Ascending aorta (tissue), 2 donors: ENCODE data around the gene MLXIP. TPM values are rescaled to one million over a fixed set of nuclear protein-coding genes. Genes with fewer than 3 reads are reported as not detected.

Source experiments
- DNase-seq, 2 donors: peaks; one replicate each; pipeline ENCODE4 v3.0.0-alpha.2; 2019; ENCODE audit warnings: low spot score in 2 of 2
- H3K27ac ChIP-seq, 2 donors: fragments of 200-600 bp; sonication (generic); one replicate each; pipeline ENCODE4 v1.5.1; 2016 to 2017; ENCODE audit warnings: mild to moderate bottlenecking in 1 of 2
- H3K27me3 ChIP-seq: fragments of 200-600 bp; sonication (generic); one replicate; pipeline ENCODE4 v1.5.1; 2017
- H3K36me3 ChIP-seq, 2 donors: fragments of 200-600 bp; sonication (generic); one replicate each; pipeline ENCODE4 v1.5.1; 2016
- H3K4me1 ChIP-seq, 2 donors: fragments of 200-600 bp; sonication (generic); one replicate each; pipeline ENCODE4 v1.5.1; 2016 to 2017; ENCODE audit warnings: mild to moderate bottlenecking in 1 of 2
- H3K4me3 ChIP-seq, 2 donors: fragments of 200-600 bp; sonication (generic); one replicate each; pipeline ENCODE4 v1.5.1; 2016 to 2017; ENCODE audit warnings: mild to moderate bottlenecking in 1 of 2
- H3K9me3 ChIP-seq, 2 donors: fragments of 200-600 bp; sonication (generic); one replicate each; pipeline ENCODE4 v1.5.1; 2016
- intact Hi-C: fragments of 100-400 bp; cut with DNase I; formaldehyde crosslinking; loops from one replicate; pipeline ENCODE4 v1.15.1; 2023
- total RNA-seq: library from RNA; depleted of rRNA; stranded (reverse); fragments of >200 nt; gene quantifications from one replicate; pipeline ENCODE4 v1.1.0, GENCODE V29; 2016
- TF ChIP-seq, protein P1 (sequence below), 3 experiments: fragments of 200-600 bp in 2 of 3; fragments of 450-650 bp in 1 of 3; sonication (generic) in 2 of 3; IDR thresholded peaks; one replicate each; pipeline ENCODE4 v1.5.1; 2016 to 2019; ENCODE audit warnings: antibody characterized with exemption in 3 of 3, mild to moderate bottlenecking in 1 of 3, moderate library complexity in 1 of 3

MLXIP gene
- total RNA-seq, 1 donor from 2014 or later, result 62.3 TPM

DNA sequence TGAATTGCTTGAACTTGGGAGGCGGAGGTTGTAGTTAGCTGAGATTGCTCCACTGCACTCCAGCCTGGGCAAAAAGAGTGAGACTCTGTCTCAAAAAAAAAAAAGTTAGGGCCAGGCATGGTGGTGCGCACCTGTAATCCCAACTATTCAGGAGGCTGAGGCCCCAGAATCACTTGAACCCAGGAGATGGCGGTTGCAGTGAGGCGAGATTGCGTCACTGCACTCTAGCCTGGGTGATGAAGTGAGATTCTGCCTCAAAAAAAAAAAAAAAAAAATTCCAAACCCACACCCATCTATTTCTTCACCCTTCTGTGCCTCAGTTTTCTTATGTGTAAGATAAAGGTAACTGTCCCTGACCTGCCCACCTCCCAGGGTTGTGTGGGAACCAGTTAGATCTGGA, 11.0 kb upstream of the MLXIP start:
- intact Hi-C loops, result no loop called here
- Histone ChIP-seq H3K36me3 (no peaks in the 10 kb centered on the region), H3K9me3 (no peaks in the 10 kb centered on the region), H3K4me1 (peaks cover 16 to 36% of the 10 kb centered on the region in 2 donors), H3K4me3 (peak overlapping the region in 1 of 2 donors; percentile 27), H3K27me3 (no peaks in the 10 kb centered on the region), H3K27ac (peak overlapping the region in 1 of 2 donors; percentile 12)
- TF ChIP-seq, protein P1, sequence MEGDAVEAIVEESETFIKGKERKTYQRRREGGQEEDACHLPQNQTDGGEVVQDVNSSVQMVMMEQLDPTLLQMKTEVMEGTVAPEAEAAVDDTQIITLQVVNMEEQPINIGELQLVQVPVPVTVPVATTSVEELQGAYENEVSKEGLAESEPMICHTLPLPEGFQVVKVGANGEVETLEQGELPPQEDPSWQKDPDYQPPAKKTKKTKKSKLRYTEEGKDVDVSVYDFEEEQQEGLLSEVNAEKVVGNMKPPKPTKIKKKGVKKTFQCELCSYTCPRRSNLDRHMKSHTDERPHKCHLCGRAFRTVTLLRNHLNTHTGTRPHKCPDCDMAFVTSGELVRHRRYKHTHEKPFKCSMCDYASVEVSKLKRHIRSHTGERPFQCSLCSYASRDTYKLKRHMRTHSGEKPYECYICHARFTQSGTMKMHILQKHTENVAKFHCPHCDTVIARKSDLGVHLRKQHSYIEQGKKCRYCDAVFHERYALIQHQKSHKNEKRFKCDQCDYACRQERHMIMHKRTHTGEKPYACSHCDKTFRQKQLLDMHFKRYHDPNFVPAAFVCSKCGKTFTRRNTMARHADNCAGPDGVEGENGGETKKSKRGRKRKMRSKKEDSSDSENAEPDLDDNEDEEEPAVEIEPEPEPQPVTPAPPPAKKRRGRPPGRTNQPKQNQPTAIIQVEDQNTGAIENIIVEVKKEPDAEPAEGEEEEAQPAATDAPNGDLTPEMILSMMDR (IDR thresholded peaks at IDR 0.05), result no peak
- DNase-seq, result no peak

GRCh38 chr12:122067966-122068365, 10.6 kb upstream of the MLXIP start:
- Histone ChIP-seq H3K27ac (peak overlapping the region in 1 of 2 donors; percentile 12), H3K4me3 (peak overlapping the region in 1 of 2 donors; percentile 27), H3K9me3 (no peaks in the 10 kb centered on the region), H3K36me3 (no peaks in the 10 kb centered on the region), H3K4me1 (peaks cover 14 to 35% of the 10 kb centered on the region in 2 donors), H3K27me3 (no peaks in the 10 kb centered on the region)
- intact Hi-C loops, result no loop called here
- TF ChIP-seq, protein P1 (IDR thresholded peaks at IDR 0.05), result no peak
- no peak for DNase-seq

- intact Hi-C loops, result loop anchor here (1.0 kb wide), 1 partner anchor 8 kb away; no protein-coding TSS in a partner anchor
- Histone ChIP-seq H3K4me3 (peak overlapping the region in 1 of 2 donors; percentile 7), H3K4me1 (peaks cover 8 to 27% of the 10 kb centered on the region in 2 donors), H3K27me3 (no peaks in the 10 kb centered on the region), H3K36me3 (no peaks in the 10 kb centered on the region), H3K9me3 (no peaks in the 10 kb centered on the region), H3K27ac (peak overlapping the region; percentile 67 to 91)
- DNase-seq, result peak in 1 of 2 donors; percentile 88
- TF ChIP-seq, protein P1 (IDR thresholded peaks at IDR 0.05), result peak in 1 of 3 experiments; percentile 7
Measured at GRCh38 chr12:122072031-122072970, 6.3 kb upstream of the MLXIP start.

GRCh38 chr12:122073815-122074214, 4.7 kb upstream of the MLXIP start:
- peaks cover 5 to 21% of the 10 kb centered on the region in 2 donors for H3K4me1 ChIP-seq
- TF ChIP-seq, protein P1 (IDR thresholded peaks at IDR 0.05), result no peak
- H3K27me3 ChIP-seq, result no peaks in the 10 kb centered on the region
- no peaks in the 10 kb centered on the region for H3K9me3 ChIP-seq
- no peak for DNase-seq
- intact Hi-C loops, result no loop called here
- no peaks in the 10 kb centered on the region for H3K36me3 ChIP-seq
- H3K4me3 ChIP-seq, result no peak overlapping the region
- H3K27ac ChIP-seq, result no peak overlapping the region

- H3K27ac ChIP-seq, result no peak overlapping the region
- no peaks in the 10 kb centered on the region for H3K27me3 ChIP-seq
- no peaks in the 10 kb centered on the region for H3K36me3 ChIP-seq
- H3K4me3 ChIP-seq, result no peak overlapping the region
- intact Hi-C loops, result no loop called here
- no peaks in the 10 kb centered on the region for H3K9me3 ChIP-seq
- TF ChIP-seq, protein P1 (IDR thresholded peaks at IDR 0.05), result no peak
- DNase-seq, result no peak
- peaks cover 6 to 27% of the 10 kb centered on the region in 2 donors for H3K4me1 ChIP-seq
Measured at GRCh38 chr12:122076743-122077495, 1.6 kb upstream of the MLXIP start.
